ENCODE measurements around the gene KRTAP27-1. TPM values are rescaled to one million over a fixed set of nuclear protein-coding genes. Genes with fewer than 3 reads are reported as not detected.

The KRTAP27-1 gene

DNA sequence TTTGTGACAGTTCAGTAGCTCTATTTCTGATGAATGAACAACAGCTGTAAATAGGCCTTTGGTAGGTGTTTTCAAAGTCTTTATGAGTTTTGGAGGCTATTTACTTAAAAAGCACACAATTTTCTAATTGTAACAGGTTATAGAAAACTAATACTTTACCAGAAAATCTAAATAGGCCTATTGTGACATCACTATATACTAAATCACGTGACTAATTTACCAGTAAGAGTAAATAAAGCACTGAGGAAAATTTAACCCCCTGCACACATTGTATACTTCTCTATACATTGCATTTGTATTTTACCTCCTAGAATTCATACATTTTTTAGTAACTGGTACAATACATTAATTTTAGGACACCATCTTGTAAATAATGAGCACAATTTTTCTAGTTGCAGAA is 32.4 kb downstream of the KRTAP27-1 start:
- Histone ChIP-seq H4K91ac (ENCODE audit: low read depth, low read length, poor library complexity) (no peak overlapping the region), H2AFZ (ENCODE audit: low read length) (no peak overlapping the region), H3K18ac (ENCODE audit: low read length) (no peak overlapping the region), H3K4me3 (ENCODE audit: low read length in 2 of 2) (no peak overlapping the region), H3K4ac (ENCODE audit: low read length) (no peak overlapping the region), H3K9me3 (replicated peaks in 1 of 2; ENCODE audit: control insufficient read depth in 2 of 2, insufficient read depth in 1 of 2, low read depth in 1 of 2, low read length in 2 of 2) (no peaks in the 10 kb centered on the region), H3K4me1 (ENCODE audit: control insufficient read depth in 2 of 2, insufficient read depth in 1 of 2, low read depth in 1 of 2, low read length in 2 of 2) (no peaks in the 10 kb centered on the region), H3K27ac (replicated peaks; ENCODE audit: low read length) (no peak overlapping the region), H3K36me3 (replicated peaks in 1 of 2; ENCODE audit: control insufficient read depth in 2 of 2, insufficient read depth in 2 of 2, low read length in 2 of 2) (no peaks in the 10 kb centered on the region), H3K79me1 (ENCODE audit: low read depth, low read length) (no peaks in the 10 kb centered on the region), H3K9ac (ENCODE audit: low read depth, low read length, poor library complexity) (no peak overlapping the region), H3K23ac (ENCODE audit: low read depth, low read length, poor library complexity) (no peak overlapping the region), H3K27me3 (ENCODE audit: control insufficient read depth in 3 of 3, insufficient read depth in 3 of 3, low read depth in 1 of 3, low read length in 3 of 3) (no peaks in the 10 kb centered on the region), H3K14ac (ENCODE audit: low read length) (no peak overlapping the region), H2BK5ac (ENCODE audit: low read length) (no peak overlapping the region), H2AK5ac (ENCODE audit: low read depth, low read length) (no peak overlapping the region), H2BK15ac (ENCODE audit: low read length) (no peak overlapping the region), H3K4me2 (ENCODE audit: insufficient read depth, low read length, poor library complexity, severe bottlenecking) (no peak overlapping the region), H4K8ac (ENCODE audit: low read depth, low read length) (no peak overlapping the region), H2BK120ac (ENCODE audit: low read depth, low read length) (no peak overlapping the region), H2BK12ac (ENCODE audit: low read length) (no peak overlapping the region)
- WGBS, 2 donors (ENCODE audit: extremely low coverage in 2 of 2, insufficient read length in 2 of 2, insufficient replicate concordance in 1 of 2): no CpG with 5 or more reads among the region's 1 CpG
- DNase-seq (ENCODE audit: low spot score): no peak

GRCh38 chr21:30289215-30289614 is 48.3 kb downstream of the KRTAP27-1 start, which contains the start of gene KRTAP25-1:
Gene KRTAP25-1, minus strand, starts transcription at chr21:30289514. Its CDS starts 24 bp downstream, at chr21:30289490.
- Histone ChIP-seq H2BK5ac (ENCODE audit: low read length) (no peak within 1 kb of the TSS), H2BK15ac (ENCODE audit: low read length) (no peak within 1 kb of the TSS), H3K23ac (ENCODE audit: low read depth, low read length, poor library complexity) (no peak within 1 kb of the TSS), H2AK5ac (ENCODE audit: low read depth, low read length) (no peak within 1 kb of the TSS), H3K4ac (ENCODE audit: low read length) (no peak within 1 kb of the TSS), H3K27me3 (ENCODE audit: control insufficient read depth in 3 of 3, insufficient read depth in 3 of 3, low read depth in 1 of 3, low read length in 3 of 3) (no peaks in the 10 kb centered on the region), H2BK12ac (ENCODE audit: low read length) (no peak within 1 kb of the TSS), H3K4me3 (ENCODE audit: low read length in 2 of 2) (no peak within 1 kb of the TSS), H3K9ac (ENCODE audit: low read depth, low read length, poor library complexity) (no peak within 1 kb of the TSS), H3K36me3 (replicated peaks in 1 of 2; ENCODE audit: control insufficient read depth in 2 of 2, insufficient read depth in 2 of 2, low read length in 2 of 2) (no peaks in the 10 kb centered on the region), H3K4me1 (ENCODE audit: control insufficient read depth in 2 of 2, insufficient read depth in 1 of 2, low read depth in 1 of 2, low read length in 2 of 2) (no peaks in the 10 kb centered on the region), H3K9me3 (replicated peaks in 1 of 2; ENCODE audit: control insufficient read depth in 2 of 2, insufficient read depth in 1 of 2, low read depth in 1 of 2, low read length in 2 of 2) (no peaks in the 10 kb centered on the region), H3K14ac (ENCODE audit: low read length) (no peak within 1 kb of the TSS), H2BK120ac (ENCODE audit: low read depth, low read length) (no peak within 1 kb of the TSS), H3K27ac (replicated peaks; ENCODE audit: low read length) (no peak within 1 kb of the TSS), H4K8ac (ENCODE audit: low read depth, low read length) (no peak within 1 kb of the TSS), H4K91ac (ENCODE audit: low read depth, low read length, poor library complexity) (no peak within 1 kb of the TSS), H3K18ac (ENCODE audit: low read length) (no peak within 1 kb of the TSS), H2AFZ (ENCODE audit: low read length) (no peak within 1 kb of the TSS), H3K79me1 (ENCODE audit: low read depth, low read length) (no peaks in the 10 kb centered on the region), H3K4me2 (ENCODE audit: insufficient read depth, low read length, poor library complexity, severe bottlenecking) (no peak within 1 kb of the TSS)
- DNase-seq (ENCODE audit: low spot score): no peak
- WGBS, 2 donors (ENCODE audit: extremely low coverage in 2 of 2, insufficient read length in 2 of 2, insufficient replicate concordance in 1 of 2): no CpG with 5 or more reads among the region's 2 CpGs

Small RNA genes lying within 50 kb of the gene (small RNA-seq; reads per million reads assigned to genes)
- gene KRTAP23-1 (ENCODE audit: insufficient read depth) (not detected), gene MIR4327 (ENCODE audit: insufficient read depth) (not detected)
